Colonic mucosa (tissue), 4 donors: ENCODE results near the gene IL1R1. TPM values are rescaled to one million over a fixed set of nuclear protein-coding genes. Genes with fewer than 3 reads are reported as not detected.

Experiments
- DNase-seq: peaks from one replicate; pipeline ENCODE4 v3.0.0-alpha.2; 2020
- H3K27ac ChIP-seq: fragments of 200-600 bp; one replicate; pipeline ENCODE4 v1.8.0; 2021
- H3K27me3 ChIP-seq: fragments of 200-600 bp; one replicate; pipeline ENCODE4 v1.8.0; 2021
- H3K36me3 ChIP-seq: fragments of 200-600 bp; one replicate; pipeline ENCODE4 v1.8.0; 2021
- H3K4me1 ChIP-seq: fragments of 200-600 bp; one replicate; pipeline ENCODE4 v1.8.0; 2021; ENCODE audit warnings: mild to moderate bottlenecking
- H3K4me3 ChIP-seq: fragments of 200-600 bp; one replicate; pipeline ENCODE4 v1.8.0; 2021
- H3K9ac ChIP-seq, 2 donors: one replicate each; pipeline ENCODE4 v1.7.0; 2013; ENCODE audit warnings: control low read depth in 2 of 2, low read depth in 2 of 2, low read length in 2 of 2
- H3K9me3 ChIP-seq: fragments of 200-600 bp; one replicate; pipeline ENCODE4 v1.8.0; 2021
- CTCF ChIP-seq: fragments of 200-600 bp; IDR thresholded peaks from one replicate; pipeline ENCODE4 v1.8.0; 2022; ENCODE audit warnings: antibody characterized with exemption, mild to moderate bottlenecking
- intact Hi-C: fragments of 100-400 bp; cut with DNase I; formaldehyde crosslinking; loops from one replicate; pipeline ENCODE4 v1.14.1; 2022
- total RNA-seq, 2 donors: library from RNA; stranded (reverse); fragmentation: NEBNext Ultra II Directional in 1 of 2; extraction: Animal tissue kit (Norgen Biotek cat#: 25700) in 1 of 2; gene quantifications; one replicate each; pipeline ENCODE4 v1.2.1, GENCODE V29; 2021
- donor health status: healthy.
- donor health status: DM: no; HTN: no; CAD: no.
- donor health status: DM: no; HTN: no; CAD: no.

IL1R1 gene
- total RNA-seq, 2 donors from 2014 or later = 13.9 to 23.9 TPM

GRCh38 chr2:102217032-102217431 lies 74.5 kb downstream of the IL1R1 start:
- intact Hi-C loops = no loop called here
- no peaks in the 10 kb centered on the region for H3K9me3 ChIP-seq

GRCh38 chr2:102224824-102225739 lies 82.5 kb downstream of the IL1R1 start:
- Histone ChIP-seq H3K27ac (no peak overlapping the region), H3K4me3 (no peak overlapping the region), H3K27me3 (no peaks in the 10 kb centered on the region), H3K9ac (no peak overlapping the region), H3K36me3 (no peaks in the 10 kb centered on the region), H3K4me1 (no peaks in the 10 kb centered on the region), H3K9me3 (no peaks in the 10 kb centered on the region)
- DNase-seq = no peak
- TF ChIP-seq CTCF = no peak
- intact Hi-C loops = no loop called here

More at GRCh38 chr2:102217032-102217431, 74.5 kb downstream of the IL1R1 start:
- TF ChIP-seq CTCF = no peak
- no peaks in the 10 kb centered on the region for H3K27me3 ChIP-seq
- no peaks in the 10 kb centered on the region for H3K36me3 ChIP-seq
- no peaks in the 10 kb centered on the region for H3K4me1 ChIP-seq
- no peak for DNase-seq
- no peak overlapping the region for H3K4me3 ChIP-seq
- no peak overlapping the region for H3K27ac ChIP-seq
- H3K9ac ChIP-seq = no peak overlapping the region

GRCh38 chr2:102226171-102226570 lies 83.6 kb downstream of the IL1R1 start:
- Histone ChIP-seq H3K9ac (no peak overlapping the region), H3K36me3 (no peaks in the 10 kb centered on the region), H3K27me3 (no peaks in the 10 kb centered on the region), H3K27ac (peak overlapping the region; percentile 91), H3K4me1 (no peaks in the 10 kb centered on the region), H3K4me3 (no peak overlapping the region), H3K9me3 (no peaks in the 10 kb centered on the region)
- intact Hi-C loops = no loop called here
- TF ChIP-seq CTCF = no peak
- no peak for DNase-seq

- intact Hi-C loops = no loop called here
- no peaks in the 10 kb centered on the region for H3K9me3 ChIP-seq
- peak overlapping the region; percentile 91 for H3K27ac ChIP-seq
- no peak for TF ChIP-seq CTCF
- DNase-seq = no peak
- H3K4me1 ChIP-seq = no peaks in the 10 kb centered on the region
- no peaks in the 10 kb centered on the region for H3K36me3 ChIP-seq
- peak overlapping the region in 1 of 2 donors; percentile 42 for H3K9ac ChIP-seq
- H3K27me3 ChIP-seq = no peaks in the 10 kb centered on the region
- no peak overlapping the region for H3K4me3 ChIP-seq
These were observed 84.3 kb downstream of the IL1R1 start for GRCh38 chr2:102226612-102227391.

GRCh38 chr2:102229141-102229769 lies 86.7 kb downstream of the IL1R1 start:
- no peak for DNase-seq
- H3K27ac ChIP-seq = peak overlapping the region; percentile 91

More at GRCh38 chr2:102229141-102229769, 86.7 kb downstream of the IL1R1 start:
- H3K27me3 ChIP-seq = no peaks in the 10 kb centered on the region
- H3K9me3 ChIP-seq = no peaks in the 10 kb centered on the region
- TF ChIP-seq CTCF = no peak
- no peaks in the 10 kb centered on the region for H3K4me1 ChIP-seq
- intact Hi-C loops = no loop called here
- H3K36me3 ChIP-seq = no peaks in the 10 kb centered on the region
- no peak overlapping the region for H3K4me3 ChIP-seq
- H3K9ac ChIP-seq = no peak overlapping the region
